H9 (cell line): ENCODE results near the gene CD3G. TPM values are rescaled to one million over a fixed set of nuclear protein-coding genes. Genes with fewer than 3 reads are reported as not detected.

ENCODE experiments used
- DNase-seq: peaks from one replicate; pipeline ENCODE4 v3.0.0-alpha.2; 2017
- H2AFZ ChIP-seq: one replicate; pipeline ENCODE4 v1.6.1; 2013; ENCODE audit warnings: mild to moderate bottlenecking, low read length, control low read depth, moderate library complexity
- H2AK5ac ChIP-seq: 2 replicates; pipeline ENCODE4 v1.6.1; 2013; ENCODE audit warnings: low read length, control low read depth, mixed read lengths; ENCODE audit not compliant: insufficient read length
- H2BK120ac ChIP-seq: one replicate; pipeline ENCODE4 v1.6.1; 2013; ENCODE audit warnings: low read depth, mild to moderate bottlenecking, low read length, control low read depth, inconsistent platforms; ENCODE audit not compliant: poor library complexity, severe bottlenecking
- H2BK12ac ChIP-seq: 2 replicates; pipeline ENCODE4 v1.6.1; 2013; ENCODE audit warnings: low read length, control low read depth, mixed read lengths, low read depth; ENCODE audit not compliant: insufficient read length
- H2BK15ac ChIP-seq: 2 replicates; pipeline ENCODE4 v1.6.1; 2013; ENCODE audit warnings: low read depth, low read length, control low read depth
- H2BK20ac ChIP-seq: one replicate; pipeline ENCODE4 v1.6.1; 2013; ENCODE audit warnings: low read depth, mild to moderate bottlenecking, low read length, control low read depth, inconsistent platforms; ENCODE audit not compliant: poor library complexity, severe bottlenecking
- H2BK5ac ChIP-seq: 2 replicates; pipeline ENCODE4 v1.6.1; 2013; ENCODE audit warnings: low read length, control low read depth, mixed read lengths; ENCODE audit not compliant: insufficient read length
- H3K14ac ChIP-seq: 2 replicates; pipeline ENCODE4 v1.6.1; 2013; ENCODE audit warnings: low read length, control low read depth; ENCODE audit not compliant: insufficient read depth
- H3K18ac ChIP-seq: 2 replicates; pipeline ENCODE4 v1.6.1; 2013; ENCODE audit warnings: low read depth, mild to moderate bottlenecking, mixed read lengths, low read length, control low read depth; ENCODE audit not compliant: insufficient read length
- H3K23ac ChIP-seq: 2 replicates; pipeline ENCODE4 v1.6.1; 2013; ENCODE audit warnings: low read length, control low read depth, mixed read lengths, low read depth; ENCODE audit not compliant: insufficient read length
- H3K23me2 ChIP-seq: 2 replicates; pipeline ENCODE4 v1.6.1; 2013; ENCODE audit warnings: low read depth, mild to moderate bottlenecking, mixed read lengths, low read length, control low read depth; ENCODE audit not compliant: insufficient read length, poor library complexity, severe bottlenecking
- H3K27ac ChIP-seq: 2 replicates; pipeline ENCODE4 v1.5.1; 2013; ENCODE audit warnings: low read length, control low read depth, mixed read lengths, low read depth; ENCODE audit not compliant: insufficient read length
- H3K27me3 ChIP-seq: 2 replicates; pipeline ENCODE4 v1.6.1; 2013; ENCODE audit warnings: low read length, control low read depth, inconsistent platforms; ENCODE audit not compliant: insufficient read depth
- H3K4ac ChIP-seq: 2 replicates; pipeline ENCODE4 v1.6.1; 2013; ENCODE audit warnings: low read depth, mild to moderate bottlenecking, control low read depth, inconsistent platforms, low read length, moderate library complexity
- H3K4me1 ChIP-seq: 2 replicates; pipeline ENCODE4 v1.6.1; 2013; ENCODE audit warnings: low read length, control low read depth, inconsistent platforms; ENCODE audit not compliant: insufficient read depth
- H3K4me2 ChIP-seq: 2 replicates; pipeline ENCODE4 v1.6.1; 2013; ENCODE audit warnings: low read length, control low read depth, mixed read lengths; ENCODE audit not compliant: insufficient read length, insufficient read depth
- H3K56ac ChIP-seq: 2 replicates; pipeline ENCODE4 v1.6.1; 2013; ENCODE audit warnings: low read depth, mild to moderate bottlenecking, mixed read lengths, low read length, control low read depth; ENCODE audit not compliant: insufficient read length
- H3K79me1 ChIP-seq: 2 replicates; pipeline ENCODE4 v1.6.1; 2013; ENCODE audit warnings: low read depth, mild to moderate bottlenecking, moderate library complexity, low read length, control low read depth, inconsistent platforms; ENCODE audit not compliant: insufficient read depth, poor library complexity, severe bottlenecking
- H3K79me2 ChIP-seq: 2 replicates; pipeline ENCODE4 v1.6.1; 2013; ENCODE audit warnings: low read length, control low read depth, inconsistent platforms; ENCODE audit not compliant: insufficient read depth
- H3K9ac ChIP-seq: 2 replicates; pipeline ENCODE4 v1.6.1; 2013; ENCODE audit warnings: low read length, control low read depth, mixed read lengths; ENCODE audit not compliant: insufficient read length; ENCODE audit errors: extremely low read depth
- H3K9me3 ChIP-seq: one replicate; pipeline ENCODE4 v1.6.1; 2013; ENCODE audit warnings: low read depth, low read length, inconsistent platforms; ENCODE audit not compliant: control insufficient read depth
- H3T11ph ChIP-seq: one replicate; pipeline ENCODE4 v1.6.1; 2013; ENCODE audit warnings: mild to moderate bottlenecking, low read length, control low read depth, inconsistent platforms
- H4K20me1 ChIP-seq: one replicate; pipeline ENCODE4 v1.6.1; 2013; ENCODE audit not compliant: control insufficient read depth, insufficient read length, insufficient read depth
- H4K5ac ChIP-seq: 2 replicates; pipeline ENCODE4 v1.6.1; 2013; ENCODE audit warnings: low read depth, mild to moderate bottlenecking, mixed read lengths, low read length, control low read depth; ENCODE audit not compliant: insufficient read length
- H4K8ac ChIP-seq: replicated peaks from 2 replicates; pipeline ENCODE4 v1.6.1; 2013; ENCODE audit warnings: low read length, control low read depth, mixed read lengths, low read depth; ENCODE audit not compliant: insufficient read length
- H4K91ac ChIP-seq: 2 replicates; pipeline ENCODE4 v1.6.1; 2013; ENCODE audit warnings: low read depth, mild to moderate bottlenecking, moderate library complexity, mixed read lengths, low read length, control low read depth; ENCODE audit not compliant: insufficient read length
- H3K27ac Mint-ChIP-seq, 3 experiments: 2 replicates in 2 of 3; 3 replicates in 1 of 3; pipeline ENCODE4 v1.8.0; 2020 to 2021; ENCODE audit warnings: mixed read lengths in 3 of 3, mild to moderate bottlenecking in 1 of 3, moderate library complexity in 1 of 3
- H3K27me3 Mint-ChIP-seq: 2 replicates; pipeline ENCODE4 v1.8.0; 2021; ENCODE audit warnings: low read depth, mild to moderate bottlenecking, moderate library complexity, mixed read lengths
- H3K36me3 Mint-ChIP-seq, 3 experiments: 2 replicates in 2 of 3; 3 replicates in 1 of 3; pipeline ENCODE4 v1.8.0; 2020 to 2021; ENCODE audit warnings: low read depth in 3 of 3, mixed read lengths in 3 of 3; ENCODE audit not compliant: insufficient read depth in 1 of 3
- H3K4me1 Mint-ChIP-seq, 2 experiments: 2 replicates each; pipeline ENCODE4 v1.8.0; 2020; ENCODE audit warnings: mixed read lengths in 2 of 2
- H3K4me3 Mint-ChIP-seq, 2 experiments: 2 replicates in 1 of 2; 3 replicates in 1 of 2; pipeline ENCODE4 v1.8.0; 2020 to 2021; ENCODE audit warnings: mild to moderate bottlenecking in 2 of 2, mixed read lengths in 2 of 2, moderate library complexity in 1 of 2
- H3K9me3 Mint-ChIP-seq, 2 experiments: 2 replicates in 1 of 2; 3 replicates in 1 of 2; pipeline ENCODE4 v1.8.0; 2020; ENCODE audit warnings: mild to moderate bottlenecking in 2 of 2, mixed read lengths in 2 of 2, moderate library complexity in 1 of 2
- WGBS: extraction: QIAGEN DNeasy Blood & Tissue Kit; methylation state at CpG from one replicate; pipeline ENCODE4 v1.1.7; 2013; ENCODE audit warnings: missing lambda C conversion rate, low lambda C conversion rate, mixed read lengths; ENCODE audit not compliant: insufficient read length; ENCODE audit errors: extremely low coverage; 5-methylcytosine and 5-hydroxymethylcytosine counted together
- total RNA-seq: library from RNA; stranded (reverse); gene quantifications from 2 replicates; pipeline ENCODE4 v1.2.1, GENCODE V29; 2021
- TF ChIP-seq, protein P1 (sequence below): fragments of 200-600 bp; sonication (generic); conservative IDR thresholded peaks from 3 replicates; pipeline ENCODE4 v1.8.0; 2021; ENCODE audit warnings: antibody characterized with exemption, mild to moderate bottlenecking

The CD3G gene
- total RNA-seq, 1 experiment from 2014 or later: not detected

DNA sequence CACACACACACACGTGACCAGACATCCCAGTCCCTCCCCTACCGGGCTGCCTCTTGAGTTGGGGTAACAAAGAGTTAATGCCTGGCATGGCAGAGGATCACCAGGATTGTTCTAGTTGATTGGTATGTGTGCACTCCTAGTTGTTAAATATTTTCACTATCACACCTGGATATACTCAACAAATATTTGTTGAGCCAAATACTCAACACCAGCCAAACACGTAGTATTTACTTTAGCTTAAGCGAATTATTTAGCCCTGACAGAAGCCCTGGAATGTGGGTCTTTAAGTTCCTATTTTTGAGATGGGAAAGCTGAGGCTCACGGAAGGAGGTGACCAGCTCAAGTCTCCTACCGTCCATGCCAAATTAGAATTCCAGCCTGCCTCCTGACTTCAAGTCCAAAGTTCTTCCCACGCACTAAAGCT is 29.1 kb upstream of the CD3G start:
- H3K4me2 ChIP-seq: peak overlapping the region; percentile 82
- no peak overlapping the region for H3K56ac ChIP-seq
- no peaks in the 10 kb centered on the region for H4K20me1 ChIP-seq
- Mint-ChIP-seq H3K9me3 (peaks cover 0 to 3% of the 10 kb centered on the region in 2 experiments; a peak in 2 of 5 replicates), H3K27ac (peak overlapping the region in 2 of 3 experiments; percentile 56 to 75; a peak in 3 of 7 replicates), H3K36me3 (peaks cover 0 to 3% (median 2%) of the 10 kb centered on the region in 3 experiments; a peak in 2 of 7 replicates), H3K27me3 (peaks cover 34% of the 10 kb centered on the region), H3K4me1 (peaks cover 28 to 35% of the 10 kb centered on the region in 2 experiments), H3K4me3 (peak overlapping the region in 1 of 2 experiments; percentile 70; a peak in 3 of 5 replicates)
- no peak overlapping the region for H2AK5ac ChIP-seq
- no peak overlapping the region for H3T11ph ChIP-seq
- H2AFZ ChIP-seq: no peak overlapping the region
- TF ChIP-seq, protein P1, sequence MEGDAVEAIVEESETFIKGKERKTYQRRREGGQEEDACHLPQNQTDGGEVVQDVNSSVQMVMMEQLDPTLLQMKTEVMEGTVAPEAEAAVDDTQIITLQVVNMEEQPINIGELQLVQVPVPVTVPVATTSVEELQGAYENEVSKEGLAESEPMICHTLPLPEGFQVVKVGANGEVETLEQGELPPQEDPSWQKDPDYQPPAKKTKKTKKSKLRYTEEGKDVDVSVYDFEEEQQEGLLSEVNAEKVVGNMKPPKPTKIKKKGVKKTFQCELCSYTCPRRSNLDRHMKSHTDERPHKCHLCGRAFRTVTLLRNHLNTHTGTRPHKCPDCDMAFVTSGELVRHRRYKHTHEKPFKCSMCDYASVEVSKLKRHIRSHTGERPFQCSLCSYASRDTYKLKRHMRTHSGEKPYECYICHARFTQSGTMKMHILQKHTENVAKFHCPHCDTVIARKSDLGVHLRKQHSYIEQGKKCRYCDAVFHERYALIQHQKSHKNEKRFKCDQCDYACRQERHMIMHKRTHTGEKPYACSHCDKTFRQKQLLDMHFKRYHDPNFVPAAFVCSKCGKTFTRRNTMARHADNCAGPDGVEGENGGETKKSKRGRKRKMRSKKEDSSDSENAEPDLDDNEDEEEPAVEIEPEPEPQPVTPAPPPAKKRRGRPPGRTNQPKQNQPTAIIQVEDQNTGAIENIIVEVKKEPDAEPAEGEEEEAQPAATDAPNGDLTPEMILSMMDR: no peak
- DNase-seq: no peak
- no peak overlapping the region for H3K23ac ChIP-seq
- H3K9me3 ChIP-seq: no peaks in the 10 kb centered on the region
- H2BK15ac ChIP-seq: no peak overlapping the region
- H3K18ac ChIP-seq: no peak overlapping the region
- H3K23me2 ChIP-seq: peaks cover 9% of the 10 kb centered on the region
- no peaks in the 10 kb centered on the region for H3K27me3 ChIP-seq
- no peak overlapping the region for H3K4ac ChIP-seq
- WGBS: no CpG with 5 or more reads among the region's 7 CpGs
- no peak overlapping the region for H4K8ac ChIP-seq
- H3K9ac ChIP-seq: no peak overlapping the region
- H3K27ac ChIP-seq: no peak overlapping the region
- H3K79me2 ChIP-seq: no peaks in the 10 kb centered on the region
- H2BK5ac ChIP-seq: no peak overlapping the region
- peaks cover 6% of the 10 kb centered on the region; the same call in 1 of the 2 replicates for H3K4me1 ChIP-seq
- no peak overlapping the region for H4K5ac ChIP-seq
- no peak overlapping the region for H2BK120ac ChIP-seq
- H2BK12ac ChIP-seq: no peak overlapping the region
- no peaks in the 10 kb centered on the region for H3K79me1 ChIP-seq
- H4K91ac ChIP-seq: no peak overlapping the region
- H3K14ac ChIP-seq: no peak overlapping the region
- H2BK20ac ChIP-seq: no peak overlapping the region
